ENCODE data around the gene TNFAIP6.

TNFAIP6 gene

DNA sequence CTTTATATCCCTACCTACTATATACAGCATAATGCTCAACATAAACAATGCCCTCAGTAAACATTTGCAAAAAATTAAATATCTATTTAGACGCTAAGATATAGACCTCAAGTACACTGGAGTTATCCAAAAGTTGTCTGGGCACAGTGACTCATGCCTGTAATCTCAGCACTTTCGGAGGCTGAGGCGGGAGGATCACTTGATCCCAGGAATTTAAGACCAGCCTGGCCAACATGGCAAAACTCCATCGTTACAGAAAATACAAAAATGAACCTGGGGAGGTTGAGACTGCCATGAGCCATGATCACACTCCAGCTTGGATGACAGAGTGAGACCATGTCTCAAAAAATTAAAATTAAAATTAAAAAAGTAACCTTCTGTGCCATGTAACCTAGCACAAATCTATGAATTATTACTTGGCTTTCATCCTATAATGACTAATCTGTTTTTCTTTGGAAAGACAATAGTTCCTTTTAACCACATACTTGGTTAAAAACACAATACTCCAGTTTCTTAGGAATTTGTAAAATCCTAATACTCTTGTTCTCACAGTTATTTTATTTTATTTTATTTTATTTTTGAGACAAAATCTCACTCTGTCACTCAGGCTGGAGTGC, 6.7 kb upstream of the TNFAIP6 start:
- TF ChIP-seq GATA3 (IDR thresholded peaks at IDR 0.05; ENCODE audit: low read depth, low read length) (no peak), GATA2 (IDR thresholded peaks at IDR 0.05; ENCODE audit: low read depth, low read length) (no peak)

DNA sequence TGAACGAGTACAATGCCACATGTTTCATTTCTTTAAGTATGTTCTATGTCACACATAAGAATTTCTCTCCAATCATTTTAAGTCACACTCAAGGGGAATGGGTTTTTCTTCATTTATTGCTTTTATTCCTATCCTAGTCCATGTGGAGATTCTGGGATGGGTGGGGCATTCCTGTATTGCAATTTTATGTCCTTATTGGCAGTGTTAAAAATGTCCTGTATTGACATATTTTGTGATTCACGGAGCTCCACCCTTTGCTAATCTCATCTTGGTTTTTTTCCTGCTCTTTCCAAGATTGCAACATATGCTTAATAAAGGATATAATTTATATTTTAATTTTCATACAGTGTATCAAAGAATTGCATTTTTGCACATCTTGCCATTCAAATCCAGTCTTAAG, 3.4 kb upstream of the TNFAIP6 start:
- no peak for TF ChIP-seq GATA3 (IDR thresholded peaks at IDR 0.05; ENCODE audit: low read depth, low read length)
- TF ChIP-seq GATA2 (IDR thresholded peaks at IDR 0.05; ENCODE audit: low read depth, low read length): no peak

DNA sequence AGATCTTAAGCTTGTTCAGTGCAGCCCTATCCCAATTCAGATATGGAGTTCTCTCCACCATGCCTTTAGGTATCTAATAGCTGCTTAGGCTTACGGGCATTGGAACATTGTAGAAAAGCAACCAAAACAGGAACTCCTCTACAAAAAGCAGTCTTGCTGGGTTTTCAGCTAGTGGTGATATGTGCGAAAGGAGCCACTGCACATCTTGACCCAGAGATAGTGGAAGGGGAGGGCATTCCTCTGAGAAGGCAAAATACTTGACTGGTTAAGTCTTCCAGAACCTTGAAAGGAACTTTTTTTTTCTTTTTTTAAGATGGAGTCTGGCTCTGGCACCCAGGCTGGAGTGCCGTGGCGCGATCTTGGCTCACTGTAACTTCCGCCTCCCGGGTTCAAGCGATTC, 2.6 kb upstream of the TNFAIP6 start:
- no peak for TF ChIP-seq GATA2 (IDR thresholded peaks at IDR 0.05; ENCODE audit: low read depth, low read length)
- no peak for TF ChIP-seq GATA3 (IDR thresholded peaks at IDR 0.05; ENCODE audit: low read depth, low read length)

DNA sequence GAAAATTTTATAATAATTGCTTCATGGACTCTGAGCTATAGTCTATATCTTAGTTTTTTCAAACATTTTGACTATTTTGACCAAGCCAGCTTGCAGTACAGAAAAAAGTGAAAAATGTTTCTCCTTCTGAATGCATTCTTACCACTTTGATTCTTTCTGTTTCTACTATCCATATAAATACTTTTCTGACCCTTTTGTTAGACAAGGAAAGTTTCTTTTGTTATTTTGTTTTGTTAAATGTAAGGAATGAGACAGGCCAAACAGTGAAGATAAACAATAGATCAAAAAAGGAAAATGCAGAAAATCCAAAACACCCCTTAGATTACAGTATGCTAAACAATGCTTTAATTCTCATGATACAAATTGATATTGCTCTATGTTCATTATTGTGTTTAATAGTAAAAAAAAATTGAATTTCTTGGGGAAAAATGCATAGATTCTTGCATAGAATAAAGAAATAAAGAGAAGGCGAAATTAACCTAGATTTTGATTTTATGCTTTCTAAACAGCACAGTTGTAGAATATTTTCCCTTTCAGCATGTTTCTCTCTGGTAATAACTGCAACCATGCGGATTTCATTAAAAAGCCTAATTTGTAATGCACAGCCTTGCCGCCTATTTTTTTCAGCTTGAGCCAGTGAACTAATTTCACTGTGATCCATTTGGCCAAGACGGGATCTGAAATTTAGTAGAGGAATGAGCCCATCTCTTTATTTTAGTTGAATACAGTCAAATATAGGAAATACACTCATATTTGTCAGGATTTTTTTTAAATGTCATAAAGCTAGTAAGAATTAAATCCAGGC, 976 bp downstream of the TNFAIP6 start:
- TF ChIP-seq GATA2 (IDR thresholded peaks at IDR 0.05; ENCODE audit: low read depth, low read length): no peak
- TF ChIP-seq GATA3 (IDR thresholded peaks at IDR 0.05; ENCODE audit: low read depth, low read length): no peak

DNA sequence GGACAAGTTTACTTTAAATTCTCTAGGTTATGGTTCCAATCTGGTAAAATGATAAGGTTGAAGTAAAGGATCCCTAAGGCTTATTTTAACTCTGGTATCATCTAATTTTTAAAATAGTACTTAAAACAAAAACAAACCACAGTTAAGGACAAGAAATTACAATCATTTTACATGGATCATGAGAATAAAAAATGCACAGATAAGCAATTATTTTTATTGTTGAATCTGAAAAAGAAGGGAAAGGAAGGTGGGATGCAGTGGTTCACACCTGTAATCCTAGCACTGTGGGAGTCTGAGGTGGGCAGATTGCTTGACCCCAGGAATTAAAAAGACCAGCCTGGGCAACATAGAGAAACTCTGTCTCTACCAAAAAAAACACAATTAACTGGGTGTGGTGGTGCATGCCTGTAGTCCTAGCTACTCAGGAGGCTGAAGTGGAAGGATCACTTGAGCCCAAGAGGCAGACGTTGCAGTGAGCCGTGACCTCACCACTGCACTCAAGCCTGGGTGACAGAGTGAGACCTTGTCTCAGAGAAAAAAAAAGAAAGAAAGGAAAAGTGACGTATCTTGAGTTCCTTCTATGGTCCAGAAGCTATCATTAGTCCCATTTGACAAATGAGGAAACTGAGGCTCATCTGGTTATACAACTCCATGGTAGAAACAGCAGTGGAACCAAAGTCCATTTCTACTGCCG, 2.5 kb downstream of the TNFAIP6 start:
- TF ChIP-seq GATA3 (IDR thresholded peaks at IDR 0.05; ENCODE audit: low read depth, low read length): no peak

DNA sequence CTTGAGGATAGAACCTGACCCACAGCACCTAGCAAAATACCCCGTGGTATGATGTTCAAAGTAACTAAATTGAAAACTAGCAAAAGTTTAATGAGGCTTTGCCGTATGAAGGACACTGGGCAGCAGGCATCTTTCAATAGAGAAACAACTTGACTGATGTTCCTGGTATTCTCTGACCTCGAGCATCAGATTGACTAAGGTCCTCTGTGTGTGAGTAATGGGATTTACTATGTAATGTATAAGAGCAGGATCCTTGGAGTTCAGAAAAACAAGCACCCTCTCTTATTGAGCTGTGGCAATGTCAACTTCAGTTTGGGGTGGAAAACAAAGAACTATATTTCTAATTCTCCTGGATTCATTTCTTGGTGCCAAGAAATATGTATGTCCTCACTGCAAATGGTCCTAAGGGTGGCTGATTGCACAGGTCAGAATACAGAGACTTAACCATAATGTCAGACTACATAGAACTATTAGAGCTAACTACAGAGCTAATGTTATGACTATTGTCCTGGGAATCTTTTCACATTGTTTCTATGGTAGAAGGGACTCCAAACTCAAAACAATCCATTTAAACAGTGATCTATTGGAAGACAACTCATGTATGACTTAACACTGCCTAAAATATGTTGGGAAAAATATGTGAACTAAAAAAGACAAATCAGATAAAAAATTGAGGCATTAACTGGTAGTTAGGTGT, 4.4 kb downstream of the TNFAIP6 start:
- TF ChIP-seq GATA2 (IDR thresholded peaks at IDR 0.05; ENCODE audit: low read depth, low read length) (no peak), GATA3 (IDR thresholded peaks at IDR 0.05; ENCODE audit: low read depth, low read length) (no peak)

DNA sequence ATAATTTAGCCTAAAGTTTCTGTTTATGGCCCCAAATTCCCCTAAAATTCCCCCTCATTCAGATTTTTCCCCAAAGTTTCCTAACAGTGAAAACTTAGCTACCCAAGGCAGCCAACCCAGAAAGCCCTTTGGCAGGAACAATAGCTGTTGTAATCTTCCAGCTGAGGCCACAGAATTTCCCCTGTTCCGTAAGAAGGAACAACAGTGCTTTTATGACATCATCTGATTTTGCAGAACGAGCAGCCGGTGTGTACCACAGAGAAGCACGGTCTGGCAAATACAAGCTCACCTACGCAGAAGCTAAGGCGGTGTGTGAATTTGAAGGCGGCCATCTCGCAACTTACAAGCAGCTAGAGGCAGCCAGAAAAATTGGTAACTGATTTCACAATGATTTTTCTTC, 6.3 kb downstream of the TNFAIP6 start:
- TF ChIP-seq GATA3 (IDR thresholded peaks at IDR 0.05; ENCODE audit: low read depth, low read length) (no peak), GATA2 (IDR thresholded peaks at IDR 0.05; ENCODE audit: low read depth, low read length) (no peak)

DNA sequence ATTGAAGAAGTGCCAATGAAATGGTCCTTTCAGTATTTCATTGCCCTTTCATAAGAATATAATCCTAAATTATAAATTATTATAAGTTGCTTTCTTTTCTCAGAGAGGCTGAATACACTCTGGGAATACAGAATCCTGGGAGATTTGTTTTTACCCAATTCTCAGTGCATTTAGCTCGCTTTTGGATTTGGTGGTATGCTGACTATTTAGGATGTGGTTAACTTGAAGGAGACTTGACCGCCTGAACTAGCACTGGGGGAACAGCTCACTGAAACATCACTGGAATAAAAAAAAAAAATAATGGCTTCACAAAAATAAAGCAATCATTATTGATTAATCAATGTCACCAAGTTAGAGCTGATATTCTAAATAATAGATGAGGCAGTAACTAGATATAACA, 10.2 kb downstream of the TNFAIP6 start:
- TF ChIP-seq GATA3 (IDR thresholded peaks at IDR 0.05; ENCODE audit: low read depth, low read length) (no peak), GATA2 (IDR thresholded peaks at IDR 0.05; ENCODE audit: low read depth, low read length) (no peak)

DNA sequence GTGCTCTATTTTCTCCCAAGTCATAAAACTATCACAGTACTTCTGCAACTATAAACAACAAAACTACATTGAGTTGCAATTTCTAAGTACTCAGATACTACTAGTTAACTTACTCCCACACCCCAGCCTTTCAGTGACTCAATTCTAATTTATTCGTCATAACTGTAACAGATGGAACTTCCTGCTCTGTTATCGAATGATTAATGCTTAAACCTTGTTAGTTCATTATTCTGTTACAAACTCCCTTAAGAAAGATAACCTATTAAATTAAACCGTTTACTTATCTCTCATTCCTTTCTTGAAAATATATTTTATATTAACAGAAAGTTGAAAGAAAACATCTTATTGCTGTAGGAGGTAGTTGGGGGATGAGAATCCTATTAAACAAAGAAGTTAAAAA, 17.0 kb downstream of the TNFAIP6 start:
- TF ChIP-seq GATA2 (IDR thresholded peaks at IDR 0.05; ENCODE audit: low read depth, low read length) (no peak), GATA3 (IDR thresholded peaks at IDR 0.05; ENCODE audit: low read depth, low read length) (no peak)

DNA sequence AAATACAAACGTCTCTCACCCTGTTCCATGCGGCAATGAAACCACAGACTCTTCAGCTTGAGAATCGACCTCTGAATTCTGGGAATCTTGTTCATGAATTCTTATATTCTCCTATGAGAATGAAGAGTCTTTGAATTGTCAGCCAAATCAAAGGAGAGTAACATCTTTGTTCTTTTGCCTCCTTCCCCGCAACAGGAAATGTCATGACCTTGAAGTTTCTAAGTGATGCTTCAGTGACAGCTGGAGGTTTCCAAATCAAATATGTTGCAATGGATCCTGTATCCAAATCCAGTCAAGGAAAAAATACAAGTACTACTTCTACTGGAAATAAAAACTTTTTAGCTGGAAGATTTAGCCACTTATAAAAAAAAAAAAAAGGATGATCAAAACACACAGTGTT, 21.8 kb downstream of the TNFAIP6 start:
- TF ChIP-seq GATA3 (IDR thresholded peaks at IDR 0.05; ENCODE audit: low read depth, low read length): no peak
- TF ChIP-seq GATA2 (IDR thresholded peaks at IDR 0.05; ENCODE audit: low read depth, low read length): no peak

DNA sequence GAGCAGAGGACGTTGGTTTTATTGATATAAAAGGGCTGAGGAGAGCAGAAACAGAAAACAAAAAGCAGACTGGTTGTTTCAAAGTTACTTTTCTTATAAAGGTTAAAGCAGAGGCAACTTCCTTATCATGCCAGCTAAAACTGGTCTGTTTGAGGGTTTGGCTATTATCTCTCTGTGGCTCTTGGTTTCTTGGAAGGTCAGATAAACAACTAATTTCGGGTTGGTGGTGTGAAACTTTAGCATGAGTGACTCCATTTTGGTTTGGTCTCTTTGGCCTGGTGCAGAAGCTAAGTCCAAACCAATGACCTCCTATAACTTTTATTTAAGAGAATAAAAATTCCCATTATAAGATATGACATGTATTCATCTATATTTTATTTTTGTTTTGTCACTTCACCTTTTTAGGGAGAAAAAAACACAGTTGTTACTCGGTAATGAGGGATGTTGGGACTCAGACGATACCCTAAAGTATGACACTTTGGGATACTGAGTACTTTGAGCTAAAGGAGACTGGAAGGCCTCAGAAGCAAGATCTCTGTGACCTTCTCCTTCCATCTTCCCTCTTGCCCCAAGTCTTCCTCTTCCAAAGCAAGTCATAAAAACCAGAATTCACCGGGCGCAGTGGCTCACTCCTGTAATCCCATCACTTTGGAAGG, 23.3 kb downstream of the TNFAIP6 start:
- TF ChIP-seq GATA2 (IDR thresholded peaks at IDR 0.05; ENCODE audit: low read depth, low read length): no peak
- no peak for TF ChIP-seq GATA3 (IDR thresholded peaks at IDR 0.05; ENCODE audit: low read depth, low read length)

DNA sequence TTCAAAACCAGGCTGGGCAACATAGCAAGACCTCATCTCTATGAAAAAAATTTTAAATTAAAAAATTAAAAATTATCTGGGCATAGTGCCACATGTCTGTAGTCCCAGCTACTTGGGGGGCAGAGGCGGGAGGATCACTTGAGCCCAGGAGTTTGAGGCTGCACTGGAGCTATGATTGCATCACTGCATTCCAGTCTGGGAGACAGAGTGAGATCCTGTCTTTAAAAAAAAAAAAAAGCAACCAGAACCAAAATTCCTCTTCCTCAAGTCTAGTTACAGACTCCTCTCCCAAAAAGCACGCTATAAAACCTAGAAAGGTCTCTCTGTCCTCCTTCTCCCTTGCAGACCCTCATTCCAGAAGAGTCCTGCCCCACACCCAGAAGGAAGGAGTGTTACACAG, 23.9 kb downstream of the TNFAIP6 start:
- no peak for TF ChIP-seq GATA2 (IDR thresholded peaks at IDR 0.05; ENCODE audit: low read depth, low read length)
- no peak for TF ChIP-seq GATA3 (IDR thresholded peaks at IDR 0.05; ENCODE audit: low read depth, low read length)

DNA sequence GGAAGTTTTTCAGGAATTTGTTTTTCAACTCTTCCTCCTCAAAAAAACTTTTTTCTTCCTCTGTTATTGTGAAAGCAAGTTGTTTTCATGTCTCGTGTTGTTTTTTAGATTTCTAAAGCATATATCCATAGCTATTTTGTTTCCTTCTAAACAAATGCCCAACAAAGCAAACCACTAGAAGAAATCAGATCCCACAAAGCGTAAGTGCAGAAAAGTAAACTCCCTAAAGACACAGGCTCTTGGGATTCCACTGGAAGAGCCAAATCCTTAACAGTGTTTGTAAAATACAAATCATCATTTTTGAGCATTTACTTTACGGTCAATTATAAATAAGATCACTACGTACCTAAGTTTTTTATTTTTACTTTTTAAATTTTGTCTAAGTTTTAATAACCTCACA, 30.6 kb downstream of the TNFAIP6 start:
- TF ChIP-seq GATA2 (IDR thresholded peaks at IDR 0.05; ENCODE audit: low read depth, low read length): no peak
- TF ChIP-seq GATA3 (IDR thresholded peaks at IDR 0.05; ENCODE audit: low read depth, low read length): no peak

DNA sequence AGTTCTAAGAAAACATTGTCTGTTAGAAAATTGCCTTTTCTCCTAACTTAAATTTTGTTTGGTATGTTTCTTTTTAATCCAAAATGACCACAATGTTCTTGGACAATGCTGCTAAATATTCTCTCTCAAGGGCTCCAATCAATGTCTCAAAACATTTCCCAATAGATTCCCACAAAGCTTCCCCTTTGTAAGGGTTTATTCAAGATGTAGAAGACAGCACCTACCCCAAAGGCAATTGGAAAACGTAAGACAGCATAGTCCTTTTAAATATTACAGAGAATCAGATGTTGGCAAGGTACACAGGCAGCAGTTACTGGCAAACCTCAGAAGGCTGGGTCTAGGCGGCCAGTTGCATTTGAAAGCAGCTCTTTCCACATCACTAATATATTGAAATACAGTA, 34.0 kb downstream of the TNFAIP6 start:
- no peak for TF ChIP-seq GATA3 (IDR thresholded peaks at IDR 0.05; ENCODE audit: low read depth, low read length)
- TF ChIP-seq GATA2 (IDR thresholded peaks at IDR 0.05; ENCODE audit: low read depth, low read length): no peak

Data from SH-SY5Y (cell line).